H1 (cell line): Measurements from ENCODE around the gene ALPG. TPM values are rescaled to one million over a fixed set of nuclear protein-coding genes. Genes with fewer than 3 reads are reported as not detected.

Experiments used
- CTCF ChIA-PET: fragments of 300-600 bp; sonication (Branson Sonifier 250); formaldehyde crosslinking; loops from one replicate; lab custom pipeline; 2021; ENCODE audit not compliant: partially characterized antibody; lab: Charles Lee
- POLR2A ChIA-PET: fragments of 300-600 bp; sonication (Branson Sonifier 250); formaldehyde crosslinking; loops from one replicate; lab custom pipeline; 2021; ENCODE audit warnings: inconsistent platforms; ENCODE audit not compliant: partially characterized antibody; lab: Charles Lee
- DNase-seq, 2 experiments: peaks; one replicate each; pipeline versions ENCODE4 v3.0.0 to v3.0.0-alpha.2; 2010 to 2022; ENCODE audit warnings: low spot score in 2 of 2, low read depth in 1 of 2, mixed read lengths in 1 of 2
- FAIRE-seq: peaks from 2 replicates; lab custom pipeline; 2011; peaks lifted over from hg19 to GRCh38; lab: Jason Lieb, UNC
- H2AFZ ChIP-seq: 2 replicates; pipeline ENCODE4 v1.8.1; 2012; ENCODE audit warnings: low read length, inconsistent platforms
- H2AK5ac ChIP-seq: 2 replicates; pipeline ENCODE4 v1.6.1; 2013; ENCODE audit warnings: low read depth, low read length
- H2BK120ac ChIP-seq: replicated peaks from 2 replicates; pipeline ENCODE3; 2013; ENCODE audit warnings: low read depth, low read length, inconsistent platforms
- H2BK12ac ChIP-seq: 2 replicates; pipeline ENCODE4 v1.6.1; 2013; ENCODE audit warnings: low read depth, low read length
- H2BK15ac ChIP-seq: 2 replicates; pipeline ENCODE4 v1.6.1; 2013; ENCODE audit warnings: low read length
- H2BK20ac ChIP-seq: 2 replicates; pipeline ENCODE4 v1.6.1; 2013; ENCODE audit warnings: low read length
- H2BK5ac ChIP-seq: 2 replicates; pipeline ENCODE4 v1.6.1; 2013; ENCODE audit warnings: low read depth, low read length
- H3K14ac ChIP-seq: 2 replicates; pipeline ENCODE4 v1.6.1; 2013; ENCODE audit warnings: inconsistent platforms; ENCODE audit not compliant: insufficient read length
- H3K18ac ChIP-seq: 2 replicates; pipeline ENCODE4 v1.6.1; 2013; ENCODE audit warnings: low read length; ENCODE audit errors: extremely low read depth
- H3K23ac ChIP-seq: 2 replicates; pipeline ENCODE4 v1.6.1; 2013; ENCODE audit warnings: inconsistent platforms; ENCODE audit not compliant: insufficient read length
- H3K23me2 ChIP-seq: 2 replicates; pipeline ENCODE4 v1.6.1; 2013; ENCODE audit warnings: low read depth, low read length
- H3K27ac ChIP-seq: 2 replicates; pipeline ENCODE4 v1.6.1; 2011; ENCODE audit warnings: low read depth, low read length, inconsistent platforms
- H3K27me3 ChIP-seq, 4 experiments: replicated peaks in 1 of 4; 1 replicate in 1 of 4; 2 replicates in 3 of 4; pipeline versions ENCODE4 v1.6.1 to v1.8.1; 2011 to 2013; ENCODE audit warnings: low read length in 3 of 4, mild to moderate bottlenecking in 3 of 4, inconsistent platforms in 2 of 4, mixed read lengths in 2 of 4, moderate library complexity in 1 of 4; ENCODE audit not compliant: control insufficient read depth in 3 of 4, insufficient read depth in 3 of 4; ENCODE audit errors: extremely low read depth in 1 of 4
- H3K36me3 ChIP-seq, 4 experiments: 2 replicates each; pipeline versions ENCODE4 v1.6.1 to v1.8.1; 2011 to 2013; ENCODE audit warnings: mild to moderate bottlenecking in 4 of 4, low read length in 3 of 4, moderate library complexity in 2 of 4, control low read depth in 1 of 4, inconsistent platforms in 1 of 4; ENCODE audit not compliant: insufficient read depth in 4 of 4, control insufficient read depth in 2 of 4
- H3K4ac ChIP-seq: replicated peaks from 2 replicates; pipeline ENCODE3; 2013; ENCODE audit warnings: low read length, low read depth, mixed read lengths, inconsistent platforms; ENCODE audit not compliant: insufficient read length
- H3K4me1 ChIP-seq, 4 experiments: replicated peaks in 1 of 4; 1 replicate in 1 of 4; 2 replicates in 3 of 4; pipeline versions ENCODE4 v1.6.1 to v1.8.1; 2011 to 2013; ENCODE audit warnings: low read length in 3 of 4, inconsistent platforms in 2 of 4, mixed read lengths in 1 of 4; ENCODE audit not compliant: insufficient read depth in 4 of 4, control insufficient read depth in 3 of 4
- H3K4me2 ChIP-seq, 2 experiments: 2 replicates each; pipeline versions ENCODE4 v1.6.1 to v1.8.1; 2011 to 2013; ENCODE audit warnings: low read depth in 2 of 2, low read length in 2 of 2, control low read depth in 1 of 2, inconsistent platforms in 1 of 2, mild to moderate bottlenecking in 1 of 2; ENCODE audit not compliant: insufficient read depth in 1 of 2
- H3K4me3 ChIP-seq, 4 experiments: fragments of 200-600, 300-600 bp in 1 of 4; sonication (generic), shearing (Covaris generic), sonication (Bioruptor Twin) in 1 of 4; 2 replicates each; pipeline versions ENCODE4 v1.5.1 to v1.8.1; 2011 to 2016; ENCODE audit warnings: low read length in 4 of 4, low read depth in 3 of 4, control low read depth in 2 of 4, inconsistent platforms in 2 of 4, mild to moderate bottlenecking in 2 of 4, mixed read lengths in 1 of 4, moderate library complexity in 1 of 4; ENCODE audit not compliant: insufficient read depth in 2 of 4; ENCODE audit errors: extremely low read depth in 1 of 4
- H3K56ac ChIP-seq: replicated peaks from 2 replicates; pipeline ENCODE3; 2013; ENCODE audit warnings: low read depth, mild to moderate bottlenecking, mixed read lengths, low read length, inconsistent platforms; ENCODE audit not compliant: insufficient read length
- H3K79me1 ChIP-seq: 2 replicates; pipeline ENCODE4 v1.6.1; 2013; ENCODE audit warnings: low read depth, low read length, control low read depth
- H3K79me2 ChIP-seq, 2 experiments: 2 replicates each; pipeline versions ENCODE4 v1.6.1 to v1.8.1; 2012 to 2013; ENCODE audit warnings: low read length in 2 of 2, mild to moderate bottlenecking in 2 of 2, inconsistent platforms in 1 of 2; ENCODE audit not compliant: insufficient read depth in 2 of 2, control insufficient read depth in 1 of 2
- H3K9ac ChIP-seq, 4 experiments: replicated peaks in 1 of 4; 1 replicate in 1 of 4; 2 replicates in 3 of 4; pipeline versions ENCODE4 v1.6.1 to v1.8.1; 2011 to 2013; ENCODE audit warnings: low read depth in 3 of 4, low read length in 3 of 4, control low read depth in 2 of 4, mild to moderate bottlenecking in 2 of 4, moderate library complexity in 2 of 4, inconsistent platforms in 1 of 4; ENCODE audit errors: extremely low read depth in 1 of 4
- H3K9me3 ChIP-seq, 2 experiments: 2 replicates each; pipeline versions ENCODE4 v1.6.1 to v1.8.1; 2012 to 2013; ENCODE audit warnings: mild to moderate bottlenecking in 2 of 2, moderate library complexity in 2 of 2, control low read depth in 1 of 2, inconsistent platforms in 1 of 2, low read depth in 1 of 2, low read length in 1 of 2, mixed read lengths in 1 of 2; ENCODE audit not compliant: insufficient read depth in 2 of 2
- H4K20me1 ChIP-seq, 2 experiments: replicated peaks in 1 of 2; 2 replicates each; pipeline versions ENCODE3 to v1.8.1; 2011 to 2013; ENCODE audit warnings: inconsistent platforms in 2 of 2, low read length in 2 of 2, mild to moderate bottlenecking in 1 of 2; ENCODE audit not compliant: insufficient read depth in 2 of 2, control insufficient read depth in 1 of 2
- H4K5ac ChIP-seq: 2 replicates; pipeline ENCODE4 v1.6.1; 2013; ENCODE audit warnings: low read length, low read depth, mixed read lengths, inconsistent platforms; ENCODE audit not compliant: insufficient read length
- H4K8ac ChIP-seq: 2 replicates; pipeline ENCODE4 v1.8.0; 2013; ENCODE audit warnings: mild to moderate bottlenecking, moderate library complexity, low read length, inconsistent platforms; ENCODE audit not compliant: insufficient read depth; ENCODE audit errors: extremely low read depth
- H4K91ac ChIP-seq: replicated peaks from 2 replicates; pipeline ENCODE3; 2013; ENCODE audit warnings: low read length, mixed read lengths, inconsistent platforms; ENCODE audit not compliant: insufficient read length
- ASH2L ChIP-seq: fragments of 200-600, 300-600 bp; sonication (generic); IDR thresholded peaks from one replicate; pipeline ENCODE4 v1.7.1; 2017; ENCODE audit warnings: low read length
- CHD1 ChIP-seq: IDR thresholded peaks from 2 replicates; pipeline ENCODE4 v1.6.1; 2012; ENCODE audit warnings: low read depth, low read length, improper control_type of control experiment
- CHD2 ChIP-seq: IDR thresholded peaks from 2 replicates; pipeline ENCODE4 v1.6.1; 2012; ENCODE audit warnings: low read length, improper control_type of control experiment
- EP300 ChIP-seq, 2 experiments: IDR thresholded peaks; 1 replicate in 1 of 2; 2 replicates in 1 of 2; pipeline ENCODE4 v1.6.1; 2011 to 2012; ENCODE audit warnings: low read depth in 2 of 2, low read length in 2 of 2, mild to moderate bottlenecking in 2 of 2, borderline replicate concordance in 1 of 2, inconsistent platforms in 1 of 2, moderate library complexity in 1 of 2
- POLR2AphosphoS5 ChIP-seq: IDR thresholded peaks from 2 replicates; pipeline ENCODE4 v1.6.1; 2011; ENCODE audit warnings: low read depth, low read length
- RXRA ChIP-seq: IDR thresholded peaks from 2 replicates; pipeline ENCODE4 v1.6.1; 2011; ENCODE audit warnings: low read depth, mild to moderate bottlenecking, low read length, moderate library complexity; ENCODE audit not compliant: insufficient read depth
- TBP ChIP-seq: IDR thresholded peaks from 2 replicates; pipeline ENCODE4 v1.6.1; 2011; ENCODE audit warnings: low read depth, low read length, improper control_type of control experiment
- WGBS, 2 experiments: shearing (Covaris generic) in 1 of 2; methylation state at CpG; one replicate each; pipeline versions ENCODE4 v1.1.6 to v1.1.7; 2013 to 2015; ENCODE audit warnings: low lambda C conversion rate in 2 of 2, mixed read lengths in 2 of 2, inconsistent platforms in 1 of 2, low coverage in 1 of 2, missing lambda C conversion rate in 1 of 2; ENCODE audit not compliant: insufficient replicate concordance in 2 of 2, insufficient coverage in 1 of 2, insufficient read length in 1 of 2; ENCODE audit errors: extremely low coverage in 1 of 2, missing lambda C conversion rate in 1 of 2; 5-methylcytosine and 5-hydroxymethylcytosine counted together
- polyA plus RNA-seq, 7 experiments: library from polyadenylated mRNA; depleted of rRNA in 3 of 7; stranded (reverse) in 5 of 7; unstranded in 2 of 7; fragments of >200 nt in 5 of 7; fragments of 200-250 nt in 2 of 7; gene quantifications; 1 replicate in 5 of 7; 2 replicates in 1 of 7; 4 replicates in 1 of 7; pipeline versions ENCODE4 v1.2.1 to v1.2.3, GENCODE V29; 2011 to 2013; ENCODE audit warnings: missing spikeins in 2 of 7, mixed read lengths in 2 of 7
- total RNA-seq: library from RNA; stranded (reverse); fragmentation: NEBNext Ultra II Directional; extraction: Animal tissue kit (Norgen Biotek cat#: 25700); gene quantifications from 2 replicates; pipeline ENCODE4 v1.2.1, GENCODE V29; 2021
- TF ChIP-seq, protein P1 (sequence below): IDR thresholded peaks from 2 replicates; pipeline ENCODE4 v1.6.1; 2011; ENCODE audit warnings: low read length, improper control_type of control experiment
- TF ChIP-seq, protein P2 (sequence below): IDR thresholded peaks from 2 replicates; pipeline ENCODE4 v1.6.1; 2012; ENCODE audit warnings: low read length, inconsistent platforms

The ALPG gene
- total and polyA plus RNA-seq, 2 of the 8 experiments (the other 6 are each of a cell fraction or from before 2014, with no cell fraction given) = 0.56 to 2.1 TPM

- H3K14ac ChIP-seq = no peak overlapping the region
- no peaks in the 10 kb centered on the region for H3K79me1 ChIP-seq
- peak overlapping the region; percentile 55 to 65 (median 63) for H3K4me3 ChIP-seq
- H3K27me3 ChIP-seq = peaks cover 22 to 62% (median 60%) of the 10 kb centered on the region in 4 experiments
- no peak overlapping the region for H2AFZ ChIP-seq
- H3K9ac ChIP-seq = no peak overlapping the region
- peaks cover 0 to 4% of the 10 kb centered on the region in 2 experiments for H4K20me1 ChIP-seq
- no peaks in the 10 kb centered on the region; a peak in 2 of 8 replicates for H3K36me3 ChIP-seq
- DNase-seq = peak in 1 of 2 experiments; percentile 77
- H2BK120ac ChIP-seq = peak overlapping the region; percentile 54
- WGBS, 2 experiments = 5% methylated on average over 27 of the region's 50 CpGs; no CpG with 5 or more reads in 1 of the 2 experiments
- peak overlapping the region; percentile 70 for H4K5ac ChIP-seq
- no peak overlapping the region for H3K56ac ChIP-seq
- ChIA-PET POLR2A (interaction anchor here (0.6 to 5.0 kb wide), 15 partner anchors 10 to 453 kb away, joined by 3 to 57 read pairs (median 4); no protein-coding TSS in a partner anchor), CTCF (interaction anchor here (1.0 to 2.5 kb wide), 7 partner anchors 12 to 60 kb away, joined by 3 to 23 read pairs (median 4); no protein-coding TSS in a partner anchor)
- H3K18ac ChIP-seq = peak overlapping the region; percentile 90; the same call in 1 of the 2 replicates
- no peaks in the 10 kb centered on the region for H3K9me3 ChIP-seq
- no peak overlapping the region; the same call in 1 of the 2 replicates for H2BK20ac ChIP-seq
- H3K4ac ChIP-seq = no peak overlapping the region
- H4K91ac ChIP-seq = no peak overlapping the region
- no peak overlapping the region for H2BK5ac ChIP-seq
- peak overlapping the region; percentile 29; the same call in 1 of the 2 replicates for H2BK15ac ChIP-seq
- H3K23ac ChIP-seq = no peak overlapping the region
- no peaks in the 10 kb centered on the region for H3K79me2 ChIP-seq
- peaks cover 29% of the 10 kb centered on the region; the same call in 1 of the 2 replicates for H3K23me2 ChIP-seq
- peak overlapping the region; percentile 78 to 96 for H3K4me2 ChIP-seq
- no peak overlapping the region for H3K27ac ChIP-seq
- peak overlapping the region; percentile 39 for H4K8ac ChIP-seq
- H2BK12ac ChIP-seq = peak overlapping the region; percentile 33; the same call in 1 of the 2 replicates
- no peak overlapping the region for H2AK5ac ChIP-seq
- FAIRE-seq = no peak
- peaks cover 5 to 29% (median 13%) of the 10 kb centered on the region in 4 experiments for H3K4me1 ChIP-seq
- TF ChIP-seq EP300 (IDR thresholded peaks at IDR 0.05; ENCODE audit: borderline replicate concordance in 1 of 2, low read depth in 2 of 2, low read length in 2 of 2) = no peak
- no peak for TF ChIP-seq RXRA
- TF ChIP-seq, protein P1, sequence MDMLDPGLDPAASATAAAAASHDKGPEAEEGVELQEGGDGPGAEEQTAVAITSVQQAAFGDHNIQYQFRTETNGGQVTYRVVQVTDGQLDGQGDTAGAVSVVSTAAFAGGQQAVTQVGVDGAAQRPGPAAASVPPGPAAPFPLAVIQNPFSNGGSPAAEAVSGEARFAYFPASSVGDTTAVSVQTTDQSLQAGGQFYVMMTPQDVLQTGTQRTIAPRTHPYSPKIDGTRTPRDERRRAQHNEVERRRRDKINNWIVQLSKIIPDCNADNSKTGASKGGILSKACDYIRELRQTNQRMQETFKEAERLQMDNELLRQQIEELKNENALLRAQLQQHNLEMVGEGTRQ = no peak
- TF ChIP-seq CHD1 = no peak
- TF ChIP-seq ASH2L = peak; percentile 23
- no peak for TF ChIP-seq CHD2
- peak; percentile 43 for TF ChIP-seq POLR2AphosphoS5
- TF ChIP-seq, protein P2, sequence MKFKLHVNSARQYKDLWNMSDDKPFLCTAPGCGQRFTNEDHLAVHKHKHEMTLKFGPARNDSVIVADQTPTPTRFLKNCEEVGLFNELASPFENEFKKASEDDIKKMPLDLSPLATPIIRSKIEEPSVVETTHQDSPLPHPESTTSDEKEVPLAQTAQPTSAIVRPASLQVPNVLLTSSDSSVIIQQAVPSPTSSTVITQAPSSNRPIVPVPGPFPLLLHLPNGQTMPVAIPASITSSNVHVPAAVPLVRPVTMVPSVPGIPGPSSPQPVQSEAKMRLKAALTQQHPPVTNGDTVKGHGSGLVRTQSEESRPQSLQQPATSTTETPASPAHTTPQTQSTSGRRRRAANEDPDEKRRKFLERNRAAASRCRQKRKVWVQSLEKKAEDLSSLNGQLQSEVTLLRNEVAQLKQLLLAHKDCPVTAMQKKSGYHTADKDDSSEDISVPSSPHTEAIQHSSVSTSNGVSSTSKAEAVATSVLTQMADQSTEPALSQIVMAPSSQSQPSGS = peak; percentile 41
- peak; percentile 11; the same call in 1 of the 2 replicates for TF ChIP-seq TBP
These were observed 19.0 kb upstream of the ALPG start for GRCh38 chr2:232387451-232388171.
